ENCODE results near the gene ALPI. TPM values are rescaled to one million over a fixed set of nuclear protein-coding genes. Genes with fewer than 3 reads are reported as not detected.
A peak's percentile ranks its signal among the peaks of the same experiment; 100 is the strongest.
"Not testable (repeated sequence)": the region's sequence is repeated elsewhere in the genome, so short reads cannot be mapped to it uniquely, and the experiment has no call there.

The ALPI gene
- total RNA-seq, 1 donor from 2014 or later = not detected

DNA sequence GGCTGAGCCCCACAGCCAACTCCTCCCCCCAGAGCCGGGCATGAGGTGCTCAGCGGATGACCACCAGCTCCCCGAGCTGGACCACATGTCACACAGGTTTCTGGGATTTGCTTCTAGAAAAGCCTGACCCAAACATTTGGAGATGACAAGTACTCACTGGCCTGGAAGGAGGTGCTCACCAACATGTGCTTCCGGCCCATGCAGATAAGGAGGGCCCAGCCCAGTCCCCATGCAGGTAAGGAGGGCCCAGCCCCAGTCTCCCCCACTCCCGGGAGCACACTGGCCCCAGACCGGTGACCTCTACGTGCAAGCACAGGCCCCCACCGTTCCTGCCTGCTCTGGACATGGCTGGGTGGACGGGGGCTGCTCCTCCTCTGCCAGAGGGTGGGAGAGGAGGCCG is 14.0 kb upstream of the ALPI start:
- not testable (repeated sequence) for DNase-seq (ENCODE audit: low read depth in 2 of 2)

DNA sequence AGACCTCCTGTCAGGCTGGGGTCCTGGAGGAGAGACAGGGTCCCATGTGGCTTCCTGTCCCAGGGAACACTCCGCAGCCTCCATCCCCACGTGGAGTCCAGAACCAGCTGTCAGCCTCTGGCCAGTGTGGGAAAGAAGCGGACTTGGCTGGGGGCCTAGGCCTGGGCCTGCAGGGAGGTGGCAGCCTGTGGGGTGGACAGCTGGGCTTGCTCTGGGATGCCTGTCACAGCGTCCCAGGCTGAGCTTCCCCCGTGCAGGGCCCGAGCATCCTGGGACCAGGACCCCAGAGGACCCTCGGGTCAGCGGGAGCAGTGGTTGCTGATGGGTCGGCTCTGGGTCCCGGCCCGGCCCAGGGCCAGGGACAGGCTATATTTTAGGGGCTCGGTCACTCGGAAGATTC is 13.5 kb upstream of the ALPI start:
- not testable (repeated sequence) for DNase-seq (ENCODE audit: low read depth in 2 of 2)

DNA sequence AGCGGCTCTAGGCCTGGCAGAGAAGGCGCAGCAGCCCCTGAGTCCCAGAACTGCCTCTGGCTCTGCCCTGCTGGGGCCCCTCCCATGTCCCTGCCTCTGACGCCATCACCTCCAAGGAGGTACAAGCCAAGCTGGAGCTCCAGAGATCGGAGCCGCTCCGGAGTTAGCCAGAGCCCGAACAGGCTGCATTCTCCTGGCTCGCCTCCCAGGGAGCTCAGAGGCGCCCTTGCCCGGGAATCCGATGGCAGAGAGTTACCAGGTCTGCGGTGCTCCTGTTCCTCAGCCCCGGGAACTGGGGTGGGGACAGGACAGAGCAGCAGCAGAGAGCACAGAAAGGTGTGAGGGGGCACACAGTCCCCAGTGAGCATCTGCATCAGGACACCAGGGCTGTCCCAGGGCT is 12.9 kb upstream of the ALPI start:
- not testable (repeated sequence) for DNase-seq (ENCODE audit: low read depth in 2 of 2)

DNA sequence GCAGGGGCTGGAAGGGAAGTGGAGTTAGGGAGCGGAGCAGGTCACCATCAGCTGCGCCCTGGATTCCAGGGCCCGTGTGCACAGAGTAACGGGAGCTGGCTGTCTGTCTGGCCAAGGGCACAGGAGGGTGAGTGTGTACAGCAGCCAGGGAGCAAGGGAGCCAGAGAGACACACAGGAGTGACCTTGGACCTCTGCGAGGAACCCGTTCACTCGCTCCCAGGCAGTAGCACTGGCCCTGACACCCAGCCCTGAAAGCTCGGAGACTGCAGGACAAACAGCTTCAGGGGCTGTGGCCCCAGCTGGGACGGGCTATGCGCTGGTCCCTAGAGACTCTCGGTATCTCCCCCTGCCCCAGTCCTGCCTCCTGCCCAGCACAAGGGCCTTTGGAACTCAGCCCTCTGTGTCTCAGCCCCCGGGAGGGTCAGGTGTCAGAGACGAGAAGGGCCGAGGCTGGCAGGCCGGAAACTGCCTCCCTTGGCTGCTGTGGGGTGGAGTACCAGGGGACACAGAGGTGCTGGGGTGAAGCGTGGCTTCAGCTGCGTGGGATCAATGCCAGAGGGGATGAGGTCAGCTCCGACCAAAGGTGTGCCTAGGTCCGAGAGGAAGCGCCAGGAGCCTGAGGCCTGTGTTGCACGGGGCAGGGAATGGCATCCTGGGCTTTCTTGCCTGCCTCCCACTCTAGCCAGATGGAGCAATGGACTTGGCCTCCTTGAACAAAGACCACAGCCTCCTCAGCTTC is 12.1 kb upstream of the ALPI start:
- DNase-seq (ENCODE audit: low read depth in 2 of 2) = not testable (repeated sequence)

DNA sequence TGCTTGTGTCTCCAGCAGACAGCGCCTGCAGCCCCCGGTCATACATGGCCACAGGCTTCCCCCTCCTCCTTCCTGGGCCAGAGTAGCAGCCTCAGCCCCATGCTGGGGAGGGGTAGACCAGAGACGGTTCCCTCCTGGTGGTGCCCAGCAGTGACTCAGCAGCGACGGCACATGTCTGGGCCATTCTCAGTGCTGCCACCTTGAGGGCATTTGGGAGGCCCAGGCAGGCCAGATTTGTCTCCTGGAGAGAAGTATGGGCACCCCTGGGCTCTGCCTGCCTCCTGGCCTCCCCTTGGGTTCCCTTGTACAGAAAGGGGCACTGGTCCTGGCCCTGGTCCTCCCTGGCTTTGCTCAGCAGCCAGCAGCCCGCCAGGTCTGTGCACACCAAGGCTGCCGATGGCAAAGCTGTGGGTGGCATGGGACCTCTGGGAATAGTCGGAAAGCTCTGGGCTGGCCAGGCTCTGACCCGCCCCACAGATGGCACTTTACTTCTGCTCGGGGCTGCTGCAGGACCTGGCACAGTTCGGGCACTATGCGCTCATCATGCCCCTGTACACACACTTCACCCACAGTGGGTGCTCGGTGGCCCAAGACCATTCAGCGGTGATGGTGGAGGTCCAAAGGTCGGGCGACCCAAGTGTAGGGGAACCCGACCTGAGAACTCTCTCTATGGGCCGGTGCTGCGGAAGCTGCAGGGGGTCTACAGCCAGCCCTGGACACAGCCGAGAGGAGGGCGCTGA is 11.4 kb upstream of the ALPI start:
- peak; percentile 36 to 67 for DNase-seq (ENCODE audit: low read depth in 2 of 2)

DNA sequence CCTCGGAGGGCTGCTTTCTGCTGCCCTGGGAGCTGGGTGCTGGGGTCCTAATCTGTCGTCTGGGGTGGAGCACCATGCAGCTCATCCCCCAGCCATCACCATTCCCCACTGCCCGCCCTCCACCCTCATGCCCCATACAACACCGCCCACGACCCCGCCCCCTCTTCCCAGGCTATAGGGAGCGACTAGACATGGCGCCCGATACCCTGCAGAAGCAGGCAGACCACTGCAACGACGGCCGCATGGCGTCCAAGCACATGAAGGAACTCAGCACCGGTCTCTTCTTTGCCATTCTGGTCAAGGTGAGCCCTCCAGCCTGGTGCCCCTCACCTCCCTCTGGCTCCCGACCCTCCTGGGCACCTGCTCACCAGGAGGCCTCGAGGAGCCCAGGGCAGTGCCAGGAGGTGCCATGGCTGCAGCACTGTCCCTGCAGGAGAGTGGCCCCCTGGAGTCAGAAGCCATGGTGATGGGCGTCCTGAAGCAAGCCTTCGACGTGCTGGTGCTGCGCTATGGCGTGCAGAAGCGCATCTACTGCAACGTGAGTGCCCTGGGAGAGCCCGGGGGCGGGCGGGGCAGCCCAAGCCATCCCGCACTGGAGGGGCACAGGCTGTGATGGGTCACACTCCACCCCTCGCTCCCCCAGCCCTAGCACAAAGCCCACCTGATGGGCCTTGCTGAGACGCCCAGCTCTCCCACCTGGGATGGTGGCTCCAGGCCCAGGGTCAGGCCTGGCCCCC is 10.6 kb upstream of the ALPI start:
- DNase-seq (ENCODE audit: low read depth in 2 of 2) = not testable (repeated sequence)

DNA sequence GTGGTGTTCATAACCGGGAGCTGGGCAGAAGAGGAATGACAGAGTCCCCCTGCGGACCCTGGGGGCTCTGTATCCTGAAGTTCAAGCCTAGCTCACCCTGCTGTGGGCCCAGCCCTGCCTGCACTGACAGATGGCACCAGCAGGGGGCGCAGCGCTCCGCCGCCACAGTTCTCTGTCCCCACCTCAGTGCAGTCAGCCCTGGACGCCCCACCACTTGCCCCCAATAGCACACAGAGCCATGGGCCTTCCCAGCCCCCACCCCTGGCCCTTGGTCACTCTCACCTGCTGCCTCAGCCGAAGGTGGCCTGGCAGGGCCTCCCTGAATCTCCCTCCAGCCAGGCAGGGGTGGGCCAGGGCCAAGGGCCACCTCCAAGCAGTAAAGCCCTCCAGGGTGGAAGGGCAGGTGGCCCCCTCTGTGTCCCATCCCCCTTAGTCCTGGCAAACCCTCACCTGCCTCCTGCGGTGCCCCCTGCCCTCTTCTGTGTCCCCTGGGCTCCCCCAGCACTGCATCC is 9.6 kb upstream of the ALPI start:
- not testable (repeated sequence) for DNase-seq (ENCODE audit: low read depth in 2 of 2)

DNA sequence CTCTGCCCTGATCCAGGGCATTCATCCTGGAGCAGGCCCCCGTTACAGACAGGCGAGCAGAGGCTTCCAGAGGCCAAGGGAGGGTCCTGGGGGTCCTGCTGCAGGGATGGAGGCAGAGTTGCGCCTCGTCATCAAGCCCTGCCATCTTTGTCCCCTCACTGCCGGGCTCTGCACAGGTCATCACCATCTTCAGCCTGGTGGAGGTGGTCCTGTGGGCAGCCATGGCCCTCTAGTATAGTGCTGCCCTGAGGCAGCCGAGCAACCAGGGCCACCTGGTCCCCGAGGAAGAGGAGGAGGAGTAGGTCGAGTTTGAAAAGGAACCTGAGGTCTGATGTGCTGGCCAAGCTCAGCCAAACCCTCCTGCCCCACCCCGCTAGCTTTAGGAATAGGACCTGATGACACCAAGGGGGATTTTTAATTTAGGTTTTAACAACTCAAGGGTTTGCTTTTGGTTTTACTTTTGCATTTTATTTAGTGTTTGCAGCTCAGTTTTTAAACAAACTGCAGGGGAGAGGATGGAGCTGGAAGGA is 8.8 kb upstream of the ALPI start:
- DNase-seq (ENCODE audit: low read depth in 2 of 2) = no peak

DNA sequence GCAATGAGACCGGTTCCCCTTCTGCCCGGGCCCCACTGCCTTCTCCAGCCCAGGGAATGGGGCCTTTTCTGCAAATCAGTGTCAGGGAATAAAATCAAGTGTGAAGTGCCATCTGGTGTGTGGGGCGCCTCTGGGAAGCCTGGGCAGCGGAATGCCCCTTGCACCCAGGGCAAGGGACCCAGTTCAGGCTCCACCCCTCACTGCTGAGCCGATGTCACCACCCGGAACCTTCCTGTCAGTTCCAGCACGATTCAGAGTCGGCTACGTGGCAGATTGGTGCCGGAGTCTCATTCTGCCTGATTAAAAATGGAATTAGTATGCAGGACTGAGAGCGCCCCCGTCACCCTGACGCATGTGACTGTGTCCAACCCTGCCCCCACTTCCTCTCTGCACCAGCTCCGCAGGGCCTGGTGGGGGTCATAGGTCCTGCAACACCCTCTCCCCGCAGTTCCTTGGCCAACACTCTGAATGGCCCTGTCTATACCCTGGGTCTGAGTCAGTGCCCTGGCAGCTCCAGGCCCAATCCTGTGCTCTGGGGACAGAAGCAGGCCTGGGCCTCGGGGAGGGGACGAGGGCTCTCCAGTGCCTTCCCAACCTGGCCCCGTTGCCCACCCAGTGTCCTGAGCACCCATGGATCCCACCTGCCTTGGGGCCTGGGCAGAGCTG is 8.2 kb upstream of the ALPI start:
- no peak for DNase-seq (ENCODE audit: low read depth in 2 of 2)

DNA sequence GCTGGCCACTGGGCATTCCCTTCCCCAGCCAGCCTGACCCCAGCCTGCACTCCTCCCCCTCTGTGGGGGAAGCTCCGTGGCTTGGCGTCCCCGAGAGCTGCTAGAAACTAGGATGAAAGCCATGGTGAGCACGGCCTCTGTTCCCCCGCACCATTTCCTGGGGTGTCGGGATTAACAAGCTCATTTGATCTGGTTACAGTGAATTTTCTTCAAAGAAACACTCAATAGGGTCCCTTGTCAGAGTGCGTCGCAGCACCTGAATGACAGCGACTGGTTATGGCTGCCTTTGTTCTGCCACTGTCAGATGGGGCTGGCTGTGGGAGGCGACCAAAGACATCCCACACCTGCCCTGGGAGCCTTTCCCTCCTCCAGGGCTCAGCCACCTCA is 7.7 kb upstream of the ALPI start:
- DNase-seq (ENCODE audit: low read depth in 2 of 2) = no peak

DNA sequence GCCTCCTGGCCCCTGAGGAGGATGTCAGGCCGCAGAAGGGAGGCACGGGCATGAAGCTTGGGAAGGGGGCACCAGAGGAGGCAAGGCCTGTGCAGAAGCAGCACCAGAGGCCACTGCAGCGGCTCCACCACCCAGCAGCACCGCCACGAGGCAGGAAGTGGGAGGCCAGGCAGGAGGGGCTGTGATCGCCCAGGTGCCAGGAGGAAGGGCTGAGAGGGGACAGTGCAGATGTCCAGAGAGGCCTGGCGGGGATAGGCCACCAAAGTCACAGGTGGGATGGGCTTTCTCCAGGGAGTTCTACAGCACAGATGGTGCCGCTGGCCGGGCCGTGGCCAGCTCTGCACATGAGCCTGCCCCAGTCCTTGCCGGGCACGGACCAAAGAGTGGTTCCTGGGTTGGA is 6.0 kb upstream of the ALPI start:
- no peak for DNase-seq (ENCODE audit: low read depth in 2 of 2)

DNA sequence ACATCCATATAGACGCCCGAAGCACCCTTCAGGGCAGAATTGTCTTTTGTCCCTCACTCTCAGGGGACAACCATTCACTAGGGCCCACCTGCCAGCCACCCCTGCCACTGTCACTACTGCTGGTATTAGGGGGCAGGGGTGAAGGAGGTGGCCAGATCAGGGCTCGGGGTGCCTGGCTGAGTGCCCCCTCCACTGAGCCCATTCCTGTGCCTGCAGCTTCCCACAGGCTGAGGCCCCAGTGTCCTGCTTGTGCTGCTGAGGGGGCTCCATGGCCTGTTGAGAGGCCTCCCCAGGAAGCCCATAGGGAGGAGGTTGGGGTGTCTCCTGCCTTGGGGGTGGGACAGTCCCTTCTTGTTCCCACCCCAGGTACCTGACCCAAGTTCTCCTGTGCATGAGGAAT is 4.3 kb upstream of the ALPI start:
- not testable (repeated sequence) for DNase-seq (ENCODE audit: low read depth in 2 of 2)

DNA sequence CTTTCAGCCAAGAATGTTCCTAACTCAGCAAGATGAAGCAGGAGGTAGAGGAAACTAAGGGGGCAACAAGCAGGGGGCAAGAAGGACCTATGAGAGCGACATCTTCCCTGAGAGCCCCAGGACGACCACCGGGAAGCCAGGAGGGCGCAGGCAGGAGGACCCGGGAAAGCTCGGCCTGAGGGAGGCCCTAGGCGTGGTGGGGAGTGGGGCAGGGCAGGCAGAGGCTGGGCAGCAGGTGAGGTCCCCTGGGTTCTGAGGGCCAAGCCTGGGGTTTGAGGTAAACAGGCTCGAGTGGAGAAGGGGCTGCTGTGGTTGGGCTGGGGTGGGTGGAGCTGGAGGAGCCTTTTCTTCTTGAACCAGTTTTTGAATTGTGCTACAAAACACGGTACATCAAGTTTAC is 1.3 kb upstream of the ALPI start:
- no peak for DNase-seq (ENCODE audit: low read depth in 2 of 2)

DNA sequence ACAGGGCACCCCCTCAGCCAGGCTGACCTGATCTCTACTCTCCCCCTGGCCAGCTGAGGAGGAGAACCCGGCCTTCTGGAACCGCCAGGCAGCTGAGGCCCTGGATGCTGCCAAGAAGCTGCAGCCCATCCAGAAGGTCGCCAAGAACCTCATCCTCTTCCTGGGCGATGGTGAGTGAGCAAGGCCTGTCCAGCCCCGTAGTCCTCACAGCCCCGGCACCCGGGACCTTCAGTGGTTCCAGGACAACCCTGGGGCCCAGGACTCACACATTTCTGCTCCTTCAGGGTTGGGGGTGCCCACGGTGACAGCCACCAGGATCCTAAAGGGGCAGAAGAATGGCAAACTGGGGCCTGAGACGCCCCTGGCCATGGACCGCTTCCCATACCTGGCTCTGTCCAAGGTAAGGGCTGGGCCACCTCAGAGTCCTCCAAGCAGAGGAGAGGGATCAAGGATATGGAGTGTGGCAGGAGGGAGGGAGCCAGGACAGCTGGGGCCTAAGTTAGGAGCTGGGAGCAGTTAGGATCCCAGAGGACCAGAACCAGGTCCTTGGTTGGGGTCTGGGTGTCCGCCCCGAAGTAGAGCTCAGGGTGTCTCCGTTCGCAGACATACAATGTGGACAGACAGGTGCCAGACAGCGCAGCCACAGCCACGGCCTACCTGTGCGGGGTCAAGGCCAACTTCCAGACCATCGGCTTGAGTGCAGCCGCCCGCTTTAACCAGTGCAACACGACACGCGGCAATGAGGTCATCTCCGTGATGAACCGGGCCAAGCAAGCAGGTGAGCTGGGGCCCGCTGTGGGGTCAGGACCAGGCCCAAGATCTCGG is 555 bp downstream of the ALPI start:
- DNase-seq (ENCODE audit: low read depth in 2 of 2) = no peak

DNA sequence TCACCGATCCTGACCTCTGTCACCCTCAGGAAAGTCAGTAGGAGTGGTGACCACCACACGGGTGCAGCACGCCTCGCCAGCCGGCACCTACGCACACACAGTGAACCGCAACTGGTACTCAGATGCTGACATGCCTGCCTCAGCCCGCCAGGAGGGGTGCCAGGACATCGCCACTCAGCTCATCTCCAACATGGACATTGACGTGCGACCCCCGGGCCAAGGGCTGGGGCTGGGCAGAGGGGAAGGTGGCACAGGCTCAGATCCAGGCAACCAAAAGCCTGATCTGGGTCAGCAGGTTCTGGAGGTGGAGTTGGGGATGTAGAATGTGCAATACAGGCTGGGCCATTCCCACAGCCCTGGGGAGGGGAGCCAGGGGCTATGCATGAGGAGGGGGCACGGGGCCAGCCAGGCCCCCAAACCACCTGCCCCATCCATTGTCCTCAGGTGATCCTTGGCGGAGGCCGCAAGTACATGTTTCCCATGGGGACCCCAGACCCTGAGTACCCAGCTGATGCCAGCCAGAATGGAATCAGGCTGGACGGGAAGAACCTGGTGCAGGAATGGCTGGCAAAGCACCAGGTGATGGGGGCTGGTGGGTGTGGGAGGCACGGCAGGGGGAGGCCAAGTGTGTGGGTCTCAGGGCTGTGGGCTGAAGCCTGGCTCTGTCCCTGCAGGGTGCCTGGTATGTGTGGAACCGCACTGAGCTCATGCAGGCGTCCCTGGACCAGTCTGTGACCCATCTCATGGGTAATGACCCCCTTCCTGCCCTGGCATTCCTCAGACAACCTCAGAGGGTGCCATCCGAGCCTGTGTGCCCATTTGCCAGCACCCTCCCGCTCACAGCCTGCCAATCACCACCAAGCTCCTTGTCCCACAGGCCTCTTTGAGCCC is 1.4 kb downstream of the ALPI start:
- no peak for DNase-seq (ENCODE audit: low read depth in 2 of 2)

DNA sequence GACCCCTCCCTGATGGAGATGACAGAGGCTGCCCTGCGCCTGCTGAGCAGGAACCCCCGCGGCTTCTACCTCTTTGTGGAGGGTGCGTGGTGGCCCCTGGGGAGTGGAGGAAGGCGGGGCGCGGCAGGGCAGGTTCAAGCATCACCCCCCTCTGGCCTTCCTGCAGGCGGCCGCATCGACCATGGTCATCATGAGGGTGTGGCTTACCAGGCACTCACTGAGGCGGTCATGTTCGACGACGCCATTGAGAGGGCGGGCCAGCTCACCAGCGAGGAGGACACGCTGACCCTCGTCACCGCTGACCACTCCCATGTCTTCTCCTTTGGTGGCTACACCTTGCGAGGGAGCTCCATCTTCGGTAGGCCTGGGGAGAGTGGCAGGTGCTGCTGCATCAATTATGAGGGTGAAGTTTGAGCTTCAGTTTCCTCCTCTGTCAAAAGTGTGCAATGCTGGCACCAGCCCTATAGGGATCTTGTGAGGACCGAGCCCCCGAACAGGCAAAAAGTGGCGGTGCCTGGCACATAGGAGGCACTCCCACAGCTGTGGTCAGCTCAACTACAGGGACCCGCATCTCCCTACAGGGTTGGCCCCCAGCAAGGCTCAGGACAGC is 2.2 kb downstream of the ALPI start:
- no peak for DNase-seq (ENCODE audit: low read depth in 2 of 2)

DNA sequence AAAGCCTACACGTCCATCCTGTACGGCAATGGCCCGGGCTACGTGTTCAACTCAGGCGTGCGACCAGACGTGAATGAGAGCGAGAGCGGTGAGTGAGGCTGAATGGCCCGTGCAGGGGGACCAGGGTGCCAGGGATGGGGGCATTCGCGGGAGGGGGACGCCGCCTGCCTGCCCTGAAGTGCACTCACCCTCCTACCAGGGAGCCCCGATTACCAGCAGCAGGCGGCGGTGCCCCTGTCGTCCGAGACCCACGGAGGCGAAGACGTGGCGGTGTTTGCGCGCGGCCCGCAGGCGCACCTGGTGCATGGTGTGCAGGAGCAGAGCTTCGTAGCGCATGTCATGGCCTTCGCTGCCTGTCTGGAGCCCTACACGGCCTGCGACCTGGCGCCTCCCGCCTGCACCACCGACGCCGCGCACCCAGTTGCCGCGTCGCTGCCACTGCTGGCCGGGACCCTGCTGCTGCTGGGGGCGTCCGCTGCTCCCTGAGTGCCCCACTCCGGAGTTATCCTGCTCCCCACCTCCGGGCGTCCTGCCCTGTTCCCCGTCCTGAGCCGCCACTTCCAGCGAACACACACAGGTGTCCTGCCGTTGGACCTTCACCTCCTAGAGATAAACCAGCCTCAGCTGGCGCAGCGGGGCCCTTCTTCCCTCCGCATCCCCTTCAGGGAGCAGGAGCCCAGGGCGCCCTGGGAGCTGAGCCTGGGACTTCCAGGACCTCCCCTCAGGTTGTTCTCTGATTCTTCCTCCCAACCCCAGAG is 2.9 kb downstream of the ALPI start:
- DNase-seq (ENCODE audit: low read depth in 2 of 2) = no peak

DNA sequence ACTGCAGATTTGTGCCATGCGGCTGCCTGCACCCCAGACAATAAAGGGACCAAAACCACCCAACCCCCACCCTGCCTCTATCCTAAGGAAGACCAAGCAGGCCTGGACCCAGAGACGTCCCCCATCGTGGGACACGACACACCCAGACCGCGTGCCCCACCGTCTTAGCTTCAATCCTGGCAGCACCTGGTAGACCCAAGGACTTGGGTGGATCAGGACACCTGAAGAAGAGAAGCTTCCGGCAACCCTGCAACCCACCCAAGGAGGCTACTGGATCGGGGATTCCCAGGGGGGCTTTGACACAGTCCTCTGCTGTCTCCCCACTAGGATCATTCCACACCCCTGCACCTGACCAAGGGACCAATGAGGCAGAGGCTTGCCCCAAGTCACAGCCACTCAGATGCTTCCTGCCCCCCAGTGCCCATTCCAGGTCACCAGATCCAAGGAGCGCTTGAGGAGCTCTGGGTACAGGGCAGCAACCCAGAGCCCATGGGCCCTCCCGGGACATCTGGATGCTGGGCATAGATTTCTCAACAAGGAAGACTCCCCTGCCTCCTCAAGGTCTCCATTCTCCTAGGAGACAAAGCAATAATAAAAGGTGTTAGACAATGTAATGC is 3.6 kb downstream of the ALPI start:
- DNase-seq (ENCODE audit: low read depth in 2 of 2) = no peak

Measured in dermis microvascular lymphatic vessel endothelial cell (primary cell).